HG02884 (cell line): Measurements from ENCODE around the gene MTA1.

ENCODE experiments used
- ATAC-seq: cut with Tn5 transposase; IDR thresholded peaks from one replicate; pipeline ENCODE4 v1.9.1; 2021; ENCODE audit warnings: mild to moderate bottlenecking, moderate library complexity; ENCODE audit not compliant: unreplicated experiment

Gene MTA1

GRCh38 chr14:105484069-105484996 lies 64.7 kb downstream of the MTA1 start:
- ATAC-seq, result no peak

GRCh38 chr14:105484997-105485393 lies 65.4 kb downstream of the MTA1 start:
- ATAC-seq, result no peak

GRCh38 chr14:105485739-105486162 lies 66.1 kb downstream of the MTA1 start:
- no peak for ATAC-seq

GRCh38 chr14:105486163-105486973 lies 66.7 kb downstream of the MTA1 start, which contains the start of gene CRIP1:
TSS of gene CRIP1 (plus strand) at chr14:105486886. CDS start at chr14:105487260, 374 bp downstream.
- ATAC-seq, result no peak

- no peak for ATAC-seq
These were observed 67.4 kb downstream of the MTA1 start for GRCh38 chr14:105486974-105487448.

- ATAC-seq, result no peak
These were observed 67.9 kb downstream of the MTA1 start for GRCh38 chr14:105487449-105487985.

- no peak for ATAC-seq
These were observed 68.6 kb downstream of the MTA1 start for GRCh38 chr14:105487986-105488777.

GRCh38 chr14:105488781-105489541 lies 69.3 kb downstream of the MTA1 start:
- no peak for ATAC-seq

GRCh38 chr14:105489542-105490266 lies 70.1 kb downstream of the MTA1 start:
- no peak for ATAC-seq

- ATAC-seq, result peak; percentile 1
These were observed 70.6 kb downstream of the MTA1 start for GRCh38 chr14:105490267-105490571.

- peak; percentile 64 for ATAC-seq
These were observed 71.1 kb downstream of the MTA1 start, which contains the start of gene TEDC1 for GRCh38 chr14:105490572-105491365. TSS of gene TEDC1 (plus strand) at chr14:105491246. CDS start at chr14:105491376, 130 bp downstream.

- no peak for ATAC-seq
These were observed 71.8 kb downstream of the MTA1 start for GRCh38 chr14:105491366-105491973.

GRCh38 chr14:105492031-105492970 lies 72.7 kb downstream of the MTA1 start:
- no peak for ATAC-seq

- no peak for ATAC-seq
These were observed 73.6 kb downstream of the MTA1 start for GRCh38 chr14:105492971-105493871.

- ATAC-seq, result no peak
These were observed 74.4 kb downstream of the MTA1 start for GRCh38 chr14:105493921-105494605.
